Measurements from ENCODE around the gene GPR17.

Gene GPR17

GRCh38 chr2:127645395-127646291, at the start of gene GPR17:
Gene GPR17, plus strand, starts transcription at chr2:127646153. Its CDS starts 4,583 bp downstream, at chr2:127650736.
- no peak for DNase-seq (ENCODE audit: low spot score)

- no peak for DNase-seq (ENCODE audit: low spot score)
Measured at GRCh38 chr2:127596311-127597045, 49.5 kb upstream of the GPR17 start.

GRCh38 chr2:127597046-127597983, 48.6 kb upstream of the GPR17 start:
- no peak for DNase-seq (ENCODE audit: low spot score)

GRCh38 chr2:127597984-127598380, 48.0 kb upstream of the GPR17 start:
- DNase-seq (ENCODE audit: low spot score) = no peak

- no peak for DNase-seq (ENCODE audit: low spot score)
Measured at GRCh38 chr2:127598711-127599110, 47.2 kb upstream of the GPR17 start.

GRCh38 chr2:127599211-127599610, 46.7 kb upstream of the GPR17 start:
- no peak for DNase-seq (ENCODE audit: low spot score)

GRCh38 chr2:127604986-127605385, 41.0 kb upstream of the GPR17 start:
- DNase-seq (ENCODE audit: low spot score) = no peak

GRCh38 chr2:127605691-127606263, 40.2 kb upstream of the GPR17 start:
- no peak for DNase-seq (ENCODE audit: low spot score)

- no peak for DNase-seq (ENCODE audit: low spot score)
Measured at GRCh38 chr2:127606625-127607398, 39.1 kb upstream of the GPR17 start.

- no peak for DNase-seq (ENCODE audit: low spot score)
Measured at GRCh38 chr2:127607399-127607908, 38.5 kb upstream of the GPR17 start.

- DNase-seq (ENCODE audit: low spot score) = no peak
Measured at GRCh38 chr2:127608061-127609030, 37.6 kb upstream of the GPR17 start.

- DNase-seq (ENCODE audit: low spot score) = no peak
Measured at GRCh38 chr2:127609031-127609751, 36.8 kb upstream of the GPR17 start.

GRCh38 chr2:127609818-127610217, 36.1 kb upstream of the GPR17 start:
- no peak for DNase-seq (ENCODE audit: low spot score)

- DNase-seq (ENCODE audit: low spot score) = no peak
Measured at GRCh38 chr2:127610561-127610960, 35.4 kb upstream of the GPR17 start.

- DNase-seq (ENCODE audit: low spot score) = no peak
Measured at GRCh38 chr2:127611076-127611925, 34.7 kb upstream of the GPR17 start.

GRCh38 chr2:127612111-127612822, 33.7 kb upstream of the GPR17 start:
- no peak for DNase-seq (ENCODE audit: low spot score)

- no peak for DNase-seq (ENCODE audit: low spot score)
Measured at GRCh38 chr2:127614246-127614645, 31.7 kb upstream of the GPR17 start.
